GM18511 (cell line): ENCODE results near the gene ROM1.
"Not testable (repeated sequence)": the region's sequence is repeated elsewhere in the genome, so short reads cannot be mapped to it uniquely, and the experiment has no call there.

Experiments used
- ATAC-seq: cut with Tn5 transposase; IDR thresholded peaks from one replicate; pipeline ENCODE4 v1.9.1; 2021; ENCODE audit warnings: mild to moderate bottlenecking, moderate library complexity; ENCODE audit not compliant: unreplicated experiment

Gene ROM1

GRCh38 chr11:62612366-62613290, at the start of gene ROM1, which contains the start of gene EML3:
TSS of gene ROM1 (plus strand) at chr11:62613257. CDS start at chr11:62613282, 25 bp downstream.
TSS of gene EML3 (minus strand) at chr11:62612775. CDS start at chr11:62612457, 318 bp downstream.
- ATAC-seq = peak; percentile 81

- ATAC-seq = no peak
Observed at GRCh38 chr11:62565100-62565802, 47.8 kb upstream of the ROM1 start.

GRCh38 chr11:62566247-62566646, 46.8 kb upstream of the ROM1 start:
- no peak for ATAC-seq

- ATAC-seq = no peak
Observed at GRCh38 chr11:62567018-62567633, 45.9 kb upstream of the ROM1 start.

GRCh38 chr11:62569611-62570010, 43.4 kb upstream of the ROM1 start:
- ATAC-seq = no peak

GRCh38 chr11:62570903-62571302, 42.2 kb upstream of the ROM1 start:
- not testable (repeated sequence) for ATAC-seq

GRCh38 chr11:62571493-62571892, 41.6 kb upstream of the ROM1 start:
- ATAC-seq = not testable (repeated sequence)

GRCh38 chr11:62572431-62572830, 40.6 kb upstream of the ROM1 start:
- ATAC-seq = no peak

GRCh38 chr11:62573006-62573591, 40.0 kb upstream of the ROM1 start:
- ATAC-seq = no peak

GRCh38 chr11:62573592-62574362, 39.3 kb upstream of the ROM1 start, which contains the start of gene EEF1G:
TSS of gene EEF1G (minus strand) at chr11:62573891. CDS start at chr11:62573842, 49 bp downstream.
- peak; percentile 87 for ATAC-seq

- ATAC-seq = peak; percentile 28
Observed at GRCh38 chr11:62574363-62575071, 38.5 kb upstream of the ROM1 start.

- no peak for ATAC-seq
Observed at GRCh38 chr11:62575156-62575555, 37.9 kb upstream of the ROM1 start.

- no peak for ATAC-seq
Observed at GRCh38 chr11:62575837-62576236, 37.2 kb upstream of the ROM1 start.

GRCh38 chr11:62577046-62577714, 35.9 kb upstream of the ROM1 start:
- ATAC-seq = no peak

- ATAC-seq = no peak
Observed at GRCh38 chr11:62578541-62578940, 34.5 kb upstream of the ROM1 start.

- ATAC-seq = no peak
Observed at GRCh38 chr11:62579252-62579651, 33.8 kb upstream of the ROM1 start.

GRCh38 chr11:62580959-62581715, 31.9 kb upstream of the ROM1 start:
- ATAC-seq = no peak

- ATAC-seq = not testable (repeated sequence)
Observed at GRCh38 chr11:62581735-62582134, 31.3 kb upstream of the ROM1 start.
